HG03457 (cell line): ENCODE data around the gene CLTB.

Experiments used
- ATAC-seq: cut with Tn5 transposase; IDR thresholded peaks from one replicate; pipeline ENCODE4 v1.9.1; 2021; ENCODE audit warnings: moderate number of reproducible peaks; ENCODE audit not compliant: unreplicated experiment

The CLTB gene

DNA sequence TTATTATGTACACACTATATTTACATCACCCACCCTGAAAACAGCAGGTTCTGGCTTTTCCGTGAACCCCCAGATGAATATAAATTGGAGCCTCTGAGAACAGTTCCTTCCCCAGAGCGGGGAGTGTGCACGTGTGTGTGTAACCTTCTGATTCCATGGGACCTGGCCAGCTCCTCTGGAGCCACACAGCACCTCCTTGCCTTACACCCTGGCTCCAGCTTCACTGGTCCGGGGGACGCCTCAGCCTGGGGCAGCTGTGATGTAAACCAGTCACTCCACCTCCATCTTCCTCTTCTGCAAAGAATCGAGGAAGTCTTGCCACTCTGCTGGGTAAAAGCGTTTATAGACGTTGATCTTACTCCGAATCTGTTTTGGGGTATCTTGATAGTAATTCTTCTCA, 32.4 kb downstream of the CLTB start:
- ATAC-seq: no peak

DNA sequence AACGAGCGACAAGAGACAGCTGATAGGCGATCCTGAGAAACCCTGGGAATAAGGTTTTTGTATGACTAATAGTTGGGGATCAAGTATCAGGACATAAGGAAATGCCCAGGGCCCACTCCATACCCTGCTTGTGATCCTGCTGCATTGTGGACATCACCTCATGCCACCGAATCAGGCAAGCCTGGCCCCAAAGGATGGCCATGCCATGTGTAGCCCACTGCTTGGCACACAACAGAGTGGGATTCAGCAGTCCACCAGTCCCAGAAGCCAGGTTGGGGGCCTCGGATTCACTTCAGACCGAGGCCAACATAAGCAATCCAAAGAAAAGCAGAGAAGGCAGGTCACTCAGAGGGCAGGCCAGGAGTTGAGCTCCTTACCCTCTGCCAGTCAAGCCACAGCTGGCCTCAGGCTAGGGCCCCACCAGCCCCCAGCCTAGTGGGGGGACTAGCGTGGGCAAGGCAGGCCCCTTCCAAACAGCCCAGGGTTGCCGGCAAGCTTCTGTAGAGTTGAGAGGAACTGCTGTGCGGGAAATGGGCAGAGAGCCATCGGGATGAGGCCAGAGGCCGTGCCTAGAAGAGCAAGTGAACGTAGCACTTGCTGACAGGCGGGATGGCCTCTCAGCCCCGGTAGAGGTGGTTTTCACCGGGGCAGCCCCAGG, 33.0 kb downstream of the CLTB start:
- ATAC-seq: no peak

- no peak for ATAC-seq
These were observed 33.6 kb downstream of the CLTB start for GRCh38 chr5:176382721-176383120.

- ATAC-seq: no peak
These were observed 34.4 kb downstream of the CLTB start for GRCh38 chr5:176381979-176382378.

DNA sequence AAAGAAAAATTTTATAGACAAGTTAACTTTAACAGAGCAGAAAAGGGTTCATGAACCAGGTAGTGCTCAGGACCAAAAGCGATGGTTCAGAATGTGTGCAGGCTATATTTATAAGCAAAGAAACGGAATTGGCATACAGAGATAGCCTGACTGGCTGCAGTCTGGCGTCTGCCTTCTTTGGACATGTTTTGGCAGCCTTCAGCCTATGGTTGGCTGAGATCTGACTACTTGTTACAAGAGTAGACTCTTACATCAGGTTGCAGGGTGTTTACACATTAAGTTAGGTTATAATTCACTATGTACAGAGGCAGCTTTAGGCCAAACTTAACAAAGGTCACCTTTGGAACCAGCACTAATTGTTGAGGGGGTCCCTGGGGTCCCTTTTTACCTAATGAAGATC, 34.9 kb downstream of the CLTB start:
- no peak for ATAC-seq

GRCh38 chr5:176379881-176380280, 36.5 kb downstream of the CLTB start:
- ATAC-seq: no peak

GRCh38 chr5:176373100-176373818, 43.1 kb downstream of the CLTB start:
- no peak for ATAC-seq

DNA sequence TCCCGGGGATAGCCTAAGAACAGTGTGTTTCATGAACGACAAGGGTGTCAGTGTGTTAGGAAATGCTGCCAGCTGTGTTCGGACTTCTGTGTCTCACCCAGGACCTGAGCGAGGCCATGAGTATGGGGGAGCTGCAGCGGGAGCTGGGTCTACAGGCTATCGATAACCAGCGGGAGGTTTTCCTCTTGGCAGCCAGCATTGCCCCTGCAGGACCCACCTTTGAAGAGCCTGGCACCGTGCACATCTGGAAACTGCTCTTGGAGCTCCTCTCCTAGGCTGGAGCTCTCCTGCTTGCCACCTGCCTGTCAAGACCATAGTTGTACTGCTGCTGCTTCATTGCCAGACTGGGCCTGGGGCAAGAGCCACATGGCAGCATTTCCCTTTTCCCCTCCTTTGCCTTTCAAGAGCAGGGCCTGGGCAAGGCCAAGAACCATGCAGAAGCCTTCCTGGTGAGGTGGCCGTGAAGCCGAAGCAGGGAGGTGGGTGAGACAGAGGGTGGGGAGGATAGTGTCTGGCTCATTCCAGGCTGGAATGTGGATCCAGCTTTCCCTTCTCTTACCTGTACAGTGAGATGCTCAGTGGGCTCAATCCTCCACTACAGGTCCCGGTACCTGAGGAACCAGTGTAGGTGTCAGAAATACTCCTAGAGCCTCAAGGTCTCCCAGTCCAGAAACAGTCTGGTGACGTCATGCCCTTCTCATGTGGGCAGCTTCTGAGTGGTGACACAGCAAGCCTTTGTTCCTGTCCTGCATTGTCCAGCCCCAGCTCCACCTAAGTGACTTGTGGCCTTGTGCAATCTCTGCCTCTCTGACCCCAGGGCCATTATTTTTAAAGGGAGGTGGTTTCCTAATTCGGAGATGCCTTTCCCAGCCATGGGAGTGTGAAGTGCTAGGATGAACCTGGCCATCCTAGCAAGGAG, 44.5 kb downstream of the CLTB start:
- no peak for ATAC-seq

GRCh38 chr5:176369934-176370711, 46.2 kb downstream of the CLTB start:
- ATAC-seq: no peak

DNA sequence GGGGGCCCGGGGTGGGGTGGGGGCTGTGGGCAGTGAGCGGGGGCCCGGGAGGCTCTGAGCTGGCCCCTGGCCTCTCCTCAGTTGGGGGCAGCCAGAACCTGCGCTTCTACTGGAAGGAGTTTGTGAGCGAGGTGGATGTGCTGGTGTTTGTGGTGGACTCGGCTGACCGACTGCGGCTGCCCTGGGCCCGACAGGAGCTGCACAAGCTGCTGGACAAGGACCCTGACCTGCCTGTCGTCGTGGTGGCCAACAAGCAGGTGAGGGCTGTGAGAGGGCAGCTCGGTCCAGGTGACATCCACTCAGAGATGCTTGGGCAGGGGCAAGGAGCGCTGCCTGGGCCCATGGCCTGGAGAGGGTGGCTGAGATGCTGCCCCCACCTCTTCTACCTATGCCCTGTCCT, 47.6 kb downstream of the CLTB start:
- ATAC-seq: no peak

DNA sequence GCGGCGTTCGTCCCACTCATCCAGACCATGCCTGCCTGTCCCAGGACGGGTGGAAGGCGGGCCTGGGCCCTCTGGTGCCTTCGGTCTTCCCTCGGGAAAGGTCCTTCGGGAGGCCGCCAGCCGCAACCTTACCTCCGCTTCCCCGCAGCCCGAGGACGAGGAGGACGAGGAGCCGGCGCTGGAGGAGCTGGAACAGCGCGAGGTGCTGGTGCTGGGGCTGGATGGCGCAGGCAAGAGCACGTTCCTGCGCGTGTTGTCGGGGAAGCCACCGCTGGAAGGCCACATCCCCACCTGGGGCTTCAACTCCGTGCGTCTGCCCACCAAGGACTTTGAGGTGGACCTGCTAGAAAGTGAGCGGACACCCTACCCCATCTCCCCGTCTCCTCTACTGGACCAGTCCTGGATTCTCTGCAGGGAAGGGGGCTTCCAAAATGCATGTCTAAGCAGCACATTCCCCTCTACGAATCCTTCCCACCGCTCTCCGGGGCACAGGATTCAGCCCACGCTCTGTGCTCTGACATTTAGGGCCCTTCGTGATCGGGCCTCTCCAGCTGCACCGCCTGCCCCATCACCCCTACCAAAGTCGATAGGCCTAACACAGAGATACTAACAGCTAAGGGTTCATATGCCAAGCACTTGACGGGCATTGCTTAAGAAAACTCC, 50.0 kb downstream of the CLTB start:
- ATAC-seq: no peak

GRCh38 chr5:176365351-176366231, 50.7 kb downstream of the CLTB start, which contains the start of gene ARL10:
ARL10 (plus strand) TSS chr5:176365487; CDS start chr5:176365564, 77 bp downstream.
- ATAC-seq: peak; percentile 33

- ATAC-seq: no peak
These were observed 51.5 kb downstream of the CLTB start for GRCh38 chr5:176364765-176365350.

- no peak for ATAC-seq
These were observed 54.2 kb downstream of the CLTB start for GRCh38 chr5:176362233-176362490.

- peak; percentile 86 for ATAC-seq
These were observed 54.7 kb downstream of the CLTB start, which contains the start of gene KIAA1191 for GRCh38 chr5:176361437-176362232. KIAA1191 (minus strand) TSS chr5:176361764; CDS start chr5:176359508, 2,256 bp downstream.

- no peak for ATAC-seq
These were observed 55.4 kb downstream of the CLTB start for GRCh38 chr5:176360894-176361436.

DNA sequence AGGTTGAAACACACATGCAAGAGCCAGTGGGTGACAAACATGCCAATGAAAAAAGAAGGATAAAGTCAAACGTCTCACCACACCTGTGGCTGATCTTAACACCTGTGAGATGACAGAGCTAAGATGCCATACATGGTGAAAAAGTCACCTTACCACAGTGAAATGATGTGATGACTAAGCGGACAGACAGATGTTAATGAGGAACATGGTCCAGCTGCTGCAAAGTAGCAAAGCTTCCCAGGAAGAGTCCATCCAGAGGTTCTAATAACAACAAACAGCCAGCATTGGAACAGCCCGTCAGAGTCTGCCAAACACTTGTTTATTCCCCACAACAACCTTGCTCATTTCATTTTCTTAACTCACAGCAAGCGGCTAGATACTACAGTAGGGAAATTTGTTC, 56.7 kb downstream of the CLTB start:
- ATAC-seq: no peak

GRCh38 chr5:176356179-176356566, 60.2 kb downstream of the CLTB start:
- ATAC-seq: no peak
